NCI-H69 (cell line): Measurements from ENCODE around the gene SLC12A2.

Experiments
- DNase-seq: peaks from one replicate; lab custom pipeline; 2025; lab: John Stamatoyannopoulos, UW

Gene SLC12A2

DNA sequence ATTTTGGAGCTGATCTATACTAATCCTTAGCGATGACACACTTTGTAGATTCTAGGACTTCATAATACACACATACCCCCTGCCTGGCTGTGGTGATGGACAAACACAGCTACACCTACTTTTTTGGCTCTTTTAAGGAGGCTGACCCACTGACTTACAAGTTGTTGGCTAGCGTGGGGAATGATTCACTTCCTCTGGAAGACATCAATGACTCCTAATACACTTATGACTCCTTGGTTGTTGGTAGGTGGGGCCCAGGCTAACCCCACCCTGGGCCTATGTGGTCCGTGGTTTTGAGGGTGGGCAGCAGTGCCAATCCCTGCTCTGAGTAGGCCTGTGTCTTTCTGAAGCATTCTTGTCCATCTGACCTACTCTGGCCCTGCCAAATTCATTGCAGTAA is 144.4 kb downstream of the SLC12A2 start:
- DNase-seq, result no peak

DNA sequence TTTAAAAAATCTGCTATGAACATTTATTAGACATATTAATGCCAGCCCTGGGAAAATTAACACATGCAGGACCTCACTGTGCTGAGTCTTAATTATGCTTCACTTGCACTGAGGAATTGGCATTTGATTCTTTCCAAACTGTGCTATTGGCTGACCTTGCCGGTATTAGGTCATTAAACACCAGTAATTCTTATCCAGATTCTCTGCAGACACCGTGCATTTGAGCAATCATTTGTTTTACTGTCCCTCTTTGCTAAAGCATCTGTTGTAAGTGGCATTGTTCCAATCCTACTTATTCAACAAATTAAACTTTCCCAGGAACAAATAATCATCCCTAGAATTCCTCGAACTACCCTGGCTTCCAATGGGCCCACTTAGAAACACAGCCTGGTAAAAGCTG is 145.0 kb downstream of the SLC12A2 start:
- no peak for DNase-seq

DNA sequence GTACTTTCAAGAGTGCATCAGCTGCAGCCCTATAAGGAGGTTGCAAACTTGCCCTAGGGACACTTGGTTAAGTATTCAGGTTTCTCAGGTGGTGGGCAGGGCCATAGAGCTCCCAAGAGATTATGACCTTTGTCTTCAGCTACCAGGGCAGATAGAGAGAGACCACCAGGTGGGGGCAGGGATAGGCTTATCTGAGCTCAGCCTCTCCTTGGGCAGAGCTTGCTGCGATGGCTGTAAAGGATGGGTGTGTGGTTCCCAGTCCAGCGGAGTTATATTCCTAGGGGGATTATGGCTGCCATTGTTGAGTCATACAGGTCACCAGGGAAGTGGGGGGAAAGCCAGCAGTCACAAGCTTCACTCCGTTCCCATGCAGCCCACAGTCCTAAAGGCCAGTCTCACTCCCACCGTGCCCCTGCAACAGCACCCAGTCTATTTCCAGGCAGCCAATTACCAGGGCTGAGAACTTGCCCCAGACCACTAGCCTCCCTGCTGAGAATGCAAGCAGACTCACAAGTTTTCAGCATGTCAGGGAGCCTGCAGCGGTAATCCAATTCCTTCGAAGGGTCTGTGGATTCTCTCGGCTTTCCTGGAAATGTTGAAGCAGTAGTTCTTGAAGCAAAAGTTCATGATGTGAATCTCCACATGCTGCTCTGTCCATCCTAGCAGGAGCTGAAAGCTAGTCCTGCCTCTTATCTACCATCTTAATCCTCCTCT is 151.5 kb downstream of the SLC12A2 start:
- DNase-seq, result no peak

DNA sequence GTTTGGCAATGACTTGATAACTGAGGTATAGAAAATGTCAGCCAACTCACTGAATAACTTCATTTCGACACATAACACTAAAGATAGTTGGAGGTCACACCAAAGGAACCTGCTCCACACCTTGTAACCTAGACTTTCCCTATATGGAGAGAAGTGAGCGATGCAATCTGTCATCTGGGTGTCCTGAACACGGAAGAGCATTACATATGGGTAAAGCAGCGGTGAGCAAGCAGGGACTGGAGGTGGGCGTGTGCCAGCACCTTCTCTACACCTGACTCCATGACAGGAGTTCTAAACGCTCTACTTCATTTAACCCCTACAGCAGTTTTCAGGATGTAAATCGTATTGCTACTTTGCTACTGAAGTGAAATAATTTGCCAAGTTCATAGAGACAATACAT is 152.8 kb downstream of the SLC12A2 start:
- no peak for DNase-seq

DNA sequence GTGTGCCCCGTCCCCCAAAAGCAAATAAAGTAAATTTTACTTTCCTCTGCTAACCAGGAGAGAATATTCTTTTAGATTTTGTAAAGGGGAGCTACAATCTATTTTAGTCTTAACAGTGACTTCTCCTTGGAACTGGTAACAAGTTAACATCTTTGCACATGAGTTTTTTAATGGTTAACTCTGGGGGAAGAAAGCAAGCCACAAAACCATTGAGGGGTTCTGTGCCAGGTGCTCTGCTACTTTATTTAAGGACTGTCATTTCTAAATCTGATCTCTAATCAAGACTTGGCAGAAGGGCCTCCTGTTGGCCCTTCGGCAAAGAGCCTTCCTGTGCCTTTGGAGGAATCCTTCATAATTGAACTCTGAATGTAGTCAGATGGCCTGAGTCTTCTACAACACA is 153.4 kb downstream of the SLC12A2 start:
- no peak for DNase-seq

DNA sequence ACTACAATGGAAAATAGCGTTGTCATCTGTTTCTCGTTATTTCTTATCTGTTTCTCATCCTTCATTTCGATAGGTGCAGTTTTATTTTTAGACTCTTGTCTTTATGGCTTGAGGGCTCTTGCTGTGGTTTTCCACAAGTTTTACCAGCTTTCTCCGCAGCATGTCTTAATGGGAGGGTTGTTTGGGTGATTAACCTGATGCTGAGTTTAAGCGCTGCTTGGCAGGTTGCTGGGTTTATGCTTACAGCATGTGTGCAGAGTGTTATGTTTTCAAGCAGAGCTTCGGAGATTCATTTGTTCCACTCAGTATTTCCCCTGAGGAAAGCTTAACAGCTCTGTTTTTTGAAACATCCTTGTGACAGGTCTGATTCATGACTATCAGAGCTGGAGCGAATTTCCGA is 154.0 kb downstream of the SLC12A2 start:
- no peak for DNase-seq
